ENCODE results near the gene CCDC187.
A peak's percentile ranks its signal among the peaks of the same experiment; 100 is the strongest.

The CCDC187 gene

DNA sequence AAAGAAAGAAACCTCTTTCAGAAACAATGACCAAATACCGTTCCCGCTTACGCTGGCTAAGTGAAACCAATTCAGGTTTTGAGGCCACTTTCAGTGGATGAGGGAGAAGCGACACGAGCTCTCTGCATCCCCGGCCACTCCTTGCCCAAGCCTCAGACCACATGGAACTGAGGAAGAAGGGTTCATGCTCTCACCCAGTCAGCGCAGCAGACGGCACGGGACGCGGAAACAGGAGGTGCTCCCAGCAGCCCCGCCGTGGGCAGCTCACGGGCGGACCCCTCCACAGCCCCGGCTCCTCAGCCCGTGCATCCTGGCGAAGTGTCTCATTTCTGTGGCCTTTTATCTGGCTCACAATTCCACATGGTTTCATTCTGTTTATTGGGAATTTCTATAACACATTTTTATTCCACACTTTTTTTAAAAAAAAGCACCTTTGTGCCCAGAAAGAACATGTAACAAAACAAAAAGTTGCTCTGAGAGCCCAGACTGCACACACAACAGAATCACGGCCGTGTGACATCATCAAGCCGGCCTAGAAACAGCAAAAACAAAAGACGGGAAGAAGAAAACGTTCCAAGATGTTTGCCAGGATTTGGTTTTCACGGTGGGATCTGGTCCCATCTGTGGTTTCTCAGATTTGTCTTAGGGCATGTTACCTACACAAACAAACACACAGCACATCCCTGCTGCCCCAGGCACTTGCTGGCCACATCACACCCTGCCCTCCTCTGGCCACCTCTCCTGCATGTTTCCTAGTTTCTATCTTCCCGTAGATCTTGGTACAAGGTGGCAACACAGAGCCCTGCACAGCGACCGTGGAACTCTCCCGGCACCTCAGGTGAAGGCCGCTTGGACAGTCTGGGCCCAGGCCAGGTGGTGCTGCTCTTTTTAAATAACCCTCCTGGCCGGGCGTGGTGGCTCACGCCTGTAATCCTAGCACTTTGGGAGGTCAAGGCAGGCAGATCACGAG, 74.5 kb downstream of the CCDC187 start:
- no peak for DNase-seq
- in situ Hi-C loops (cut with HindIII; ENCODE audit: low pct_ligation_motif_present, low pct_unique_long_range_greater_than_20kb, low sequenced_read_pairs): no loop called here

GRCh38 chr9:136228107-136228875, 75.6 kb downstream of the CCDC187 start:
- in situ Hi-C loops (cut with HindIII; ENCODE audit: low pct_ligation_motif_present, low pct_unique_long_range_greater_than_20kb, low sequenced_read_pairs): no loop called here
- DNase-seq: peak; percentile 66

DNA sequence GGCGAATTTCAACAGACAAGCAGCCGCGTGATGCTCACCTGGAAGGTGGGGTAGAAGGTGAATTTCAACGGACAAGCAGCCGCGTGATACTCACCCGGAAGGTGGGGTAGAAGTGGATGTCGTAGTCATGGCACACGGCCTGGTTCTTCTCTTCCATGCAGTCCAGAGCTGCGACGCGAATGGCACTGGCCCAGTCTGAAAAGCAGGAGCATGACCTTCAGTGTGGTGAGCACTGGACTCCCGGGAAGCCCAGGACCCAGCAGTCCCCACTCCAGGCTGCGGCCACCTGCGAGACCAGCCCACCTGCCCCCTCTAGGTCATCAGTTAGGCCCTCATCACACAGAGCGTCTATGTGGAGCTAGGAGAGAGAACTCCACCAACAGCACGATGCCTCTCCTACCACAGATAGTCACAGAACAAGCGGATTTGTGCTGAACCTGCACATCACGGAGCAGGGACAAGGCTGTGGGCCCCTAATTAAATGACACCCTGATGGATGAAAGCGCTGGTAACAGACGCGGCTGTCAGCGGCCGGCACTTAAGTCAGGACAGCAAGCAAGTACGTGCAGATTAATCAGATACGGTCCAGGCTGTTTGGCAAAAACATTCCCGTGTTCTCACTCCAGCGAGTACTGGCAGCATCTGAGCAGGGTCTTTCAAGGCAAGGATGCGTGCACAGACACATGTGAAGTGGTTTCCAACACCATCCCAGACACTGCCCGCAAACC, 77.0 kb downstream of the CCDC187 start:
- in situ Hi-C loops (cut with HindIII; ENCODE audit: low pct_ligation_motif_present, low pct_unique_long_range_greater_than_20kb, low sequenced_read_pairs): no loop called here
- DNase-seq: no peak

GRCh38 chr9:136225748-136226679, 77.9 kb downstream of the CCDC187 start:
- in situ Hi-C loops (cut with HindIII; ENCODE audit: low pct_ligation_motif_present, low pct_unique_long_range_greater_than_20kb, low sequenced_read_pairs): no loop called here

GRCh38 chr9:136225366-136225747, 78.5 kb downstream of the CCDC187 start:
- no peak for DNase-seq
- in situ Hi-C loops (cut with HindIII; ENCODE audit: low pct_ligation_motif_present, low pct_unique_long_range_greater_than_20kb, low sequenced_read_pairs): no loop called here

More at GRCh38 chr9:136225748-136226679, 77.9 kb downstream of the CCDC187 start:
- DNase-seq: peak; percentile 55

DNA sequence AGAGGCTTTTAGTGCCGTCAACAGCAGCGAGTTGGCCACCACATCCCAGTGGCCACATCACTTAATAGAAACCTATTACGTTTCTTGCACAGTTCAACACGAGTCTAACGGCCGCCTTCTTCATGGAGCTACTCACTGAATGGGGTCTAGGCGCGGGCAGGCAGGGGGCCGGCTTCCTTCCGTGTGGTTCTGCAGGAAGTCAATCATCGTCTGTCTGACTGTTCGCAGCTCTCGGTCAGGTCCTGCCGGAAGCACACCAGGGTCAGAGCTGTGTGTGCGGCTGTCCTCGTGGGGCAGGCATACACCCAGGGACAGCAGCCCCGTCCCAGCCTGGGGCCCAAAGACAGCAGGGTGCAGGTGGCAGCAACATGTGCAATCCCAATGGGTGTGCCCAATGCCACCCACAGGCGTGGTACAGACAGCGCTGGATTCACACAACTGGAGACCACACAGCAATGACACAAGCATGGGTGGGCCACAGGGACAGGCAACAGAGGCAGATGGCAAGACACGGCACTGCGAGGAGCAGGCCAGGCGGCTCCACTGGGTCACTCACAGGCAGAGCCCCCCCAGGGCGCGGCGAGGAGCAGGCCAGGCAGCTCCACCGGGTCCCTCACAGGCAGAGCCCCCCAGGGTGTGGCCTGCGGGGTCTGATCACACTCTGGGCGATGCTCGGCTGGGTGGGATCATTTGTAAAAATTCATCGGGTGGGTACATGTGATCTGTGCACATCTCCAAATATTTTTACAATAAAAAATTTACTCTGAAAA, 79.8 kb downstream of the CCDC187 start:
- DNase-seq: no peak
- in situ Hi-C loops (cut with HindIII; ENCODE audit: low pct_ligation_motif_present, low pct_unique_long_range_greater_than_20kb, low sequenced_read_pairs): no loop called here

- DNase-seq: no peak
- in situ Hi-C loops (cut with HindIII; ENCODE audit: low pct_ligation_motif_present, low pct_unique_long_range_greater_than_20kb, low sequenced_read_pairs): no loop called here
These were observed 81.0 kb downstream of the CCDC187 start for GRCh38 chr9:136222906-136223285.

DNA sequence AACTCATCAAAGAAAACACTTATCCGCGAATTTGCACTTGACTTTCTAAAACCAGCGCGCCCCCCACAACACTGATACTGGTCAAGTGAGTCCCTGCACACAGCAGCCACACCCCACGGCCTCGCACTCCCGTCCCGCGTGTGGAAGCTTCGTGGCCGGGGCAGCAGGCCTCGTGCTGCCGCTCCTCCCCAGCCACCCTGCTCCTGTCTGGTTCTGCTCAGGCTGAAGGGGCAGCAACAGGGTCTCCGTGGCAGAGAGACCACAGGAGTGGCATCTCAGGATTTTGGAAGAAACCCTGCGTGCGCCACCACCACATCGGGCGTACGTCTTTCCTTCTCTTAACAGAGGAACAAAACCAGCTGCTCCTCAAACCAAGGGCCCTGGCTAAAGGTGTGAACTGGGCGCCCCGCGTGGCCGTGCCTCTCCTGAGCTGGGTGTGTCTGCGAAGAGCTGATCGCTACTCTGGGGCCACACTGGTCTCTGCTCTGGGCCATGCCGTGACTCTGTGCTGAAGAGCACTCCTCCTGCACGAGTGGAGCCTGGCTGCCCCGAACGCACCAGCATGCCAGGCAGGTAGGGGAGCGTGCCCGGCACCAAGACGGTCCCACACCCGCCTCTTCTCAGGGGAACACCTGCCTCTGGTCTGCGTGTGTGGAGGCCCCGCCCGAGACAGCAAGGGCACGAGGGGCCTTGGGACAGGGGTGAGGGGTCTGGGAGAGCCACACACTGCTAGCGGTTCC, 81.6 kb downstream of the CCDC187 start:
- DNase-seq: no peak
- in situ Hi-C loops (cut with HindIII; ENCODE audit: low pct_ligation_motif_present, low pct_unique_long_range_greater_than_20kb, low sequenced_read_pairs): no loop called here

DNA sequence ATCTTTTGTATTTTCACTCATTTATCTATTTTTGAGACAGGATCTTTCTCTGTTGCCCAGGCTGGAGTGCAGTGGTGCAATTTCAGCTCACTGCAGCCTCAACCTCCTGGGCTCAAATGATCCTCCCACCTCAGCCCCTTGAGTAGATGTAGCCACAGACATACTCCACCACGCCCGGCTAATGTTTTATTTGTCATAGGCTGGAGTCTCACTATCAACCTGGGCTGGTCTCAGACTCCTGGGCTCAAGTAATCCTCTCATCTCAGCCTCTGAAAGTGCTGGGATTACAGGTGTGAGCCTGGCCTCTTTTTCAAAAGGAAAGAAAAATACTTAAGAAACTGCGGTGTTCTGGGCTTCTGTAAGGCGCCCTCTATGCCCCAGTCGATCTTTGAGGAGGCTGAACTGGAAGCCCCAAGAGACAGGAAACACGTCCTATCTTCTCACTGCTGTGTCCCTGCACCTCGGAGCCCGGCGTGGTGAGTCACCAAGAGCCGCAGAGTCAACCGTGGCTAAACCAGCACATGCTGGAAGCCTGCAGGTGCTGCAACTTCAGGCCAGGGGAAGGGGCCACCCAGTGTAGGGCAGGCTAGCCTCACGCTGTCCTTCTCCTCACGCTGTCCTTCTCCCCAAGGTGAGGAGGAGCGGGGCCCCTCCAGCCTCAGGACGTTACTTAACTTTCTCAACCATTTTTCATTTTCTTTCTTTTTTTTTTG, 83.7 kb downstream of the CCDC187 start:
- in situ Hi-C loops (cut with HindIII; ENCODE audit: low pct_ligation_motif_present, low pct_unique_long_range_greater_than_20kb, low sequenced_read_pairs): no loop called here
- DNase-seq: peak; percentile 82

GRCh38 chr9:136219276-136219675, 84.6 kb downstream of the CCDC187 start:
- no peak for DNase-seq
- in situ Hi-C loops (cut with HindIII; ENCODE audit: low pct_ligation_motif_present, low pct_unique_long_range_greater_than_20kb, low sequenced_read_pairs): no loop called here

GRCh38 chr9:136218673-136219072, 85.2 kb downstream of the CCDC187 start:
- in situ Hi-C loops (cut with HindIII; ENCODE audit: low pct_ligation_motif_present, low pct_unique_long_range_greater_than_20kb, low sequenced_read_pairs): no loop called here
- no peak for DNase-seq

DNA sequence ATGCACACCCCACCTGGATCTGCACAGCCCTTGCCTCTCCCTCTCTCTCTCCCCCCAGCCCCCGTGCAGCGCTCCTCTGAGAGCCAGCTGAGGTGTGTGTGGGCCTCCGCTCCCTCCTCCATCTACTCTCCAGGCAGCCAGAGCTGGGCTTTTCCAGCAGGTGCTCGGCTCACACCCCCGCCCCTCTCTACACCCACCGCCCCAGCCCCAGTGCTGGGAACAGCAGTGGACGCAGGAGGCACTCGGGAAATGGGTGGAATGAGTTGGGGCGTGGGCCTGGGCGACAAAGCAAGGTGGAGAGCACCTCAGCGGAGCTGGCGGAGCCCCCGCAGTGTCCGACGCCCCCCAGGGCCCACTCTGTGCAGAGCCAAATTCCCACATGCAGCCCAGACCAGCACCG, 85.6 kb downstream of the CCDC187 start:
- in situ Hi-C loops (cut with HindIII; ENCODE audit: low pct_ligation_motif_present, low pct_unique_long_range_greater_than_20kb, low sequenced_read_pairs): no loop called here
- DNase-seq: no peak

GRCh38 chr9:136216541-136217244, 87.2 kb downstream of the CCDC187 start:
- DNase-seq: no peak
- in situ Hi-C loops (cut with HindIII; ENCODE audit: low pct_ligation_motif_present, low pct_unique_long_range_greater_than_20kb, low sequenced_read_pairs): no loop called here

- peak; percentile 36 for DNase-seq
- in situ Hi-C loops (cut with HindIII; ENCODE audit: low pct_ligation_motif_present, low pct_unique_long_range_greater_than_20kb, low sequenced_read_pairs): no loop called here
These were observed 90.2 kb downstream of the CCDC187 start for GRCh38 chr9:136213733-136214132.

DNA sequence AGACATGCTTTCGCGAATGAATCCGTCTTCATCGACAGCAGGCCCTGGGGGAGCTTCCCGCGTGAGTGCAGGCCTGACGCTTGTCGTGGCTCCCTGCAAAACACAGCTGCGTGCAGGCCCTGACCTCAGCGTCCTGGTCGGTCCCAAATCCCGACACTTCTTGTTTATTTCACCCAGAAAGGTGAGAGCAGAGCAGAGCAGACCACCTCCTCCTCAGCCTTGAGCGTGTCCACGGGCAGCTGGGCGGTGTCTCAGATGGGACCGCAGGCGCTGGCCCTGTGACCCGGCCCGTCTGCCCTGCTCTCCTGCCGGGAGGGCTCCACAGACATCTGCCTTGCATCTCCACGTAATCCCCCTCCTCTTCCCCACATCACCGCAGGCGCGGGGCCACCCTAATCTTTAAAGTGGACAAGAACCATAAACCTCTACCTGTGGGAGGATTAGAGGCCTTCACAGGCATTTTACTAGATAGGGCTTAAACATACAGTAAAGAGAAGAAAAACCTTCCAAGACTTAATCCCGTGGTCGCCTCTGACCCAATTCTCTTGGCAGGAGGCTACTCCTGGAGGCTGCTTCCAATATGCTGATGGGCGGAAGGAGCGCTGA, 91.4 kb downstream of the CCDC187 start:
- in situ Hi-C loops (cut with HindIII; ENCODE audit: low pct_ligation_motif_present, low pct_unique_long_range_greater_than_20kb, low sequenced_read_pairs): no loop called here
- DNase-seq: no peak
